HCT116 (cell line): ENCODE measurements around the gene ZNF606. TPM values are rescaled to one million over a fixed set of nuclear protein-coding genes. Genes with fewer than 3 reads are reported as not detected.

Experiments
- ATAC-seq: fragments of 200-7000 bp; cut with Tn5 transposase; 2 replicates; pipeline ENCODE4 v1.9.1; 2020; ENCODE audit warnings: mild to moderate bottlenecking, moderate library complexity
- BruUV-seq: library from RNA; stranded (reverse); fragments of 400-500 nt; replicated peaks from 2 replicates; lab custom pipeline; 2021; lab: Mats Ljungman, UMichigan
- CTCF ChIA-PET: fragments of 300-600 bp; sonication (Branson Sonifier 250); formaldehyde crosslinking; loops from one replicate; lab custom pipeline; 2021; ENCODE audit warnings: antibody characterized with exemption; lab: Charles Lee
- POLR2A ChIA-PET: fragments of 300-600, 350-600 bp; sonication (Branson Sonifier 250); formaldehyde crosslinking; loops from one replicate; lab custom pipeline; 2021; ENCODE audit warnings: antibody characterized with exemption; lab: Charles Lee
- RAD21 ChIA-PET, 2 experiments: fragments of 300-600 bp; sonication (Branson Sonifier 250); formaldehyde crosslinking; loops; one replicate each; lab custom pipeline; 2023; ENCODE audit warnings: low total read pairs in 2 of 2; ENCODE audit not compliant: uncharacterized antibody in 2 of 2, unreplicated experiment in 2 of 2, low non-redundant PET in 1 of 2; lab: Charles Lee
- DNase-seq: peaks from one replicate; pipeline ENCODE4 v3.0.0-alpha.2; 2010; ENCODE audit warnings: low read depth, low spot score
- H2AFZ ChIP-seq: fragments of 200-600 bp; shearing (Covaris generic), sonication (generic); 2 replicates; pipeline ENCODE4 v1.6.1; 2017; ENCODE audit warnings: low read depth, mixed run types, mixed read lengths, antibody characterized with exemption, low read length; ENCODE audit not compliant: poor library complexity, severe bottlenecking
- H3K27ac ChIP-seq: 2 replicates; pipeline ENCODE4 v1.5.1; 2012; ENCODE audit warnings: low read depth, low read length
- H3K27me3 ChIP-seq: fragments of 200-600 bp; sonication (generic); 2 replicates; pipeline ENCODE4 v1.6.1; 2016; ENCODE audit warnings: mixed run types, low read length, mixed read lengths; ENCODE audit not compliant: insufficient read depth
- H3K36me3 ChIP-seq, 2 experiments: fragments of 200-500 bp in 1 of 2; fragments of 200-600 bp in 1 of 2; sonication (Bioruptor generic) in 1 of 2; sonication (generic) in 1 of 2; 2 replicates each; pipeline versions ENCODE4 v1.5.1 to v1.6.1; 2014 to 2016; ENCODE audit warnings: low read length in 2 of 2, inconsistent platforms in 1 of 2, mixed read lengths in 1 of 2, mixed run types in 1 of 2; ENCODE audit not compliant: insufficient read depth in 2 of 2, control insufficient read depth in 1 of 2
- H3K4me1 ChIP-seq, 2 experiments: fragments of 200-600 bp in 1 of 2; sonication (generic) in 1 of 2; 2 replicates each; pipeline versions ENCODE4 v1.5.1 to v1.6.1; 2012 to 2017; ENCODE audit warnings: low read length in 2 of 2, inconsistent platforms in 1 of 2, mild to moderate bottlenecking in 1 of 2, mixed read lengths in 1 of 2, mixed run types in 1 of 2, moderate library complexity in 1 of 2; ENCODE audit not compliant: insufficient read depth in 2 of 2, control insufficient read depth in 1 of 2
- H3K4me2 ChIP-seq: fragments of 200-600 bp; sonication (generic); 2 replicates; pipeline ENCODE4 v1.6.1; 2017; ENCODE audit warnings: mixed run types, low read length, mixed read lengths
- H3K4me3 ChIP-seq, 2 experiments: fragments of 200-600 bp in 1 of 2; sonication (generic) in 1 of 2; replicated peaks in 1 of 2; 2 replicates each; pipeline ENCODE4 v1.5.1; 2011 to 2016; ENCODE audit warnings: low read length in 2 of 2, control low read depth in 1 of 2, low read depth in 1 of 2, mild to moderate bottlenecking in 1 of 2, mixed read lengths in 1 of 2, mixed run types in 1 of 2
- H3K79me2 ChIP-seq: fragments of 200-600 bp; sonication (generic); 2 replicates; pipeline ENCODE4 v1.6.1; 2017; ENCODE audit warnings: mild to moderate bottlenecking, mixed run types, low read length, moderate library complexity, mixed read lengths; ENCODE audit not compliant: insufficient read depth
- H3K9ac ChIP-seq: fragments of 200-600 bp; sonication (generic); 2 replicates; pipeline ENCODE4 v1.6.1; 2016; ENCODE audit warnings: low read length, mixed read lengths
- H3K9me2 ChIP-seq: fragments of 200-600 bp; sonication (generic), shearing (Covaris generic); 2 replicates; pipeline ENCODE4 v1.6.1; 2017; ENCODE audit warnings: mixed run types, mild to moderate bottlenecking, moderate library complexity; ENCODE audit not compliant: insufficient read depth
- H3K9me3 ChIP-seq, 2 experiments: fragments of 200-500 bp in 1 of 2; fragments of 200-600 bp in 1 of 2; sonication (Bioruptor generic) in 1 of 2; sonication (generic) in 1 of 2; 2 replicates each; pipeline ENCODE4 v1.6.1; 2014 to 2017; ENCODE audit warnings: low read length in 2 of 2, mixed read lengths in 2 of 2, inconsistent platforms in 1 of 2, low read depth in 1 of 2, mild to moderate bottlenecking in 1 of 2, mixed run types in 1 of 2, moderate library complexity in 1 of 2; ENCODE audit not compliant: control insufficient read depth in 1 of 2, insufficient read depth in 1 of 2
- H4K20me1 ChIP-seq: fragments of 200-600 bp; sonication (generic), shearing (Covaris generic); 2 replicates; pipeline ENCODE4 v1.6.1; 2017; ENCODE audit warnings: mixed run types, mild to moderate bottlenecking, moderate library complexity; ENCODE audit not compliant: insufficient read depth
- CBX3 ChIP-seq: IDR thresholded peaks from 2 replicates; pipeline ENCODE4 v1.6.1; 2012; ENCODE audit warnings: low read depth
- CEBPB ChIP-seq: IDR thresholded peaks from 2 replicates; pipeline ENCODE4 v1.6.1; 2012; ENCODE audit warnings: low read depth
- EGR1 ChIP-seq: IDR thresholded peaks from 2 replicates; pipeline ENCODE4 v1.6.1; 2012; ENCODE audit warnings: low read depth
- ELF1 ChIP-seq: IDR thresholded peaks from 2 replicates; pipeline ENCODE4 v1.6.1; 2012; ENCODE audit warnings: low read depth, borderline replicate concordance
- EZH2phosphoT487 ChIP-seq: fragments of 200-600 bp; IDR thresholded peaks from 2 replicates; pipeline ENCODE4 v1.6.1; 2018; ENCODE audit warnings: antibody characterized with exemption, borderline replicate concordance
- FOSL1 ChIP-seq: IDR thresholded peaks from 2 replicates; pipeline ENCODE4 v1.6.1; 2012; ENCODE audit warnings: low read depth
- JUND ChIP-seq: IDR thresholded peaks from 2 replicates; pipeline ENCODE4 v1.6.1; 2012
- RAD21 ChIP-seq: IDR thresholded peaks from 2 replicates; pipeline ENCODE4 v1.6.1; 2012; ENCODE audit warnings: low read depth, mild to moderate bottlenecking
- SIN3A ChIP-seq: IDR thresholded peaks from 2 replicates; pipeline ENCODE4 v1.6.1; 2012; ENCODE audit warnings: low read depth
- SP1 ChIP-seq: IDR thresholded peaks from 2 replicates; pipeline ENCODE4 v1.6.1; 2012; ENCODE audit warnings: low read depth
- SRF ChIP-seq: IDR thresholded peaks from 2 replicates; pipeline ENCODE4 v1.6.1; 2012; ENCODE audit warnings: low read depth
- TCF7L2 ChIP-seq: IDR thresholded peaks from 2 replicates; pipeline ENCODE4 v1.7.0; 2011; ENCODE audit warnings: borderline replicate concordance, inconsistent platforms; ENCODE audit not compliant: insufficient read depth, insufficient read length; ENCODE audit errors: extremely low read depth
- YY1 ChIP-seq: IDR thresholded peaks from 2 replicates; pipeline ENCODE4 v1.6.1; 2011; ENCODE audit warnings: low read length, low read depth, moderate library complexity, mild to moderate bottlenecking; ENCODE audit not compliant: insufficient replicate concordance; ENCODE audit errors: extremely low read depth
- ZBTB33 ChIP-seq: IDR thresholded peaks from 2 replicates; pipeline ENCODE4 v1.6.1; 2011; ENCODE audit warnings: mild to moderate bottlenecking, low read length, moderate library complexity; ENCODE audit not compliant: insufficient replicate concordance; ENCODE audit errors: extremely low read depth
- ZFX ChIP-seq: fragments of 450-650 bp; IDR thresholded peaks from 2 replicates; pipeline ENCODE4 v1.6.1; 2017
- ZNF274 ChIP-seq: fragments of 200-500 bp; sonication (Bioruptor generic); IDR thresholded peaks from 2 replicates; pipeline ENCODE4 v1.6.1; 2014; ENCODE audit warnings: mild to moderate bottlenecking, low read depth, low read length, inconsistent platforms
- intact Hi-C: fragments of 100-400 bp; cut with micrococcal nuclease; formaldehyde crosslinking; loops from 2 replicates; pipeline ENCODE4 v1.10.0; 2022
- total RNA-seq: library from RNA; stranded (reverse); gene quantifications from one replicate; pipeline ENCODE4 v1.2.1, GENCODE V29; 2021; ENCODE audit not compliant: unreplicated experiment
- TF ChIP-seq, protein P1 (sequence below), 3 experiments: fragments of 200-600 bp in 1 of 3; sonication (generic) in 1 of 3; IDR thresholded peaks in 2 of 3; conservative IDR thresholded peaks in 1 of 3; 2 replicates each; pipeline ENCODE4 v1.5.1; 2012 to 2017; ENCODE audit warnings: low read depth in 2 of 3, low read length in 2 of 3, antibody characterized with exemption in 1 of 3, borderline replicate concordance in 1 of 3, control low read depth in 1 of 3, mild to moderate bottlenecking in 1 of 3, mixed read lengths in 1 of 3, mixed run types in 1 of 3, moderate library complexity in 1 of 3; ENCODE audit not compliant: insufficient read depth in 1 of 3

The ZNF606 gene
- total RNA-seq, 1 experiment from 2014 or later, result 0.05 TPM

DNA sequence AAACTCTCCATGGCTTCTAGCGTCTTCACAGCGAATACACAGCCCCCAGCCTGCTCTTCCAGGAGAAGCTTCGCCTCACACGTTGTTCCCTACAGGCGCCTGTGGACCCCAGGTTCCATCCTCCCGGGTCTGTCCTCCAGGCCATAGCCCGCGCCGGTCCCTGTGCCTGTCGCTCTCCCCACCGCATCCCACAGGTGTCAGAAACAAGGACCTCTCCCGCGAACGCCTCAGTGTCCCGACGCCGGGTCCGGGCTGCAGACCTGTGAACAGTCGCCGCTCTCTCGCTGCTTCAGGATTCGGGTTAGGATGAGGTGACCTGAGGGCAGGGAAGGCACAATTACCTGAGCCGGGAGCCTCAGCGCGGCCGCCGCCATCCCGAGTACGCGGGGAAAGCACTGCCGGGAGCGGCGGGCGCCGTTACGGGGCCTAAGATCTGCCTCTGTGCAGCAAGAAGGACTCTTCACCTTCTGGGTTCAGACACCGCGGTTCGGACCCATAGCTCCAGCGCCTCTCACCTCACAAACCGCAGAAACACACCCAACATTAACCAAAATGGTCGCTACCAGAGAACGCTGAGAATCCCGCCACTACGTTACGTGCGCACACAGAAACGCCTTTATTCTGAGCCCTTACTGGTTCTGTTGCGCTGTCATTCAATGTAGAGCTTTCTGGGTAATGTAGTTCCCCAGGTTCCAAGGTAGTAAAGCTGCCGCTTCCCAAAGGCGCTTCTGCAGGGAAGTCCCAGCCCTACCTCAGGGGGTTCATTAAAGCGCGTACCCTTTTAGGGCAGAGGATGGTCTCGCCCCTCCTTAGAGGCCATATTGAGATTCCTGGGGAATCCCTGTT is 67.6 kb downstream of the ZNF606 start, which contains the start of gene ZNF418:
Gene ZNF418, minus strand, starts transcription at position 583 of the 846 bp plus-strand sequence. CDS start 1,580 bp downstream, outside the sequence.
- H4K20me1 ChIP-seq, result no peaks in the 10 kb centered on the region
- no TSS peak for BruUV-seq
- no peak for TF ChIP-seq EZH2phosphoT487
- no peak for TF ChIP-seq ELF1
- no peaks in the 10 kb centered on the region for H3K79me2 ChIP-seq
- CTCF ChIA-PET, result no interaction called here
- ATAC-seq (no peak), DNase-seq (no peak)
- no peak within 1 kb of the TSS for H3K4me3 ChIP-seq
- no peaks in the 10 kb centered on the region for H3K9me2 ChIP-seq
- H3K9ac ChIP-seq, result no peak within 1 kb of the TSS
- no peaks in the 10 kb centered on the region for H3K4me1 ChIP-seq
- no peak within 1 kb of the TSS for H2AFZ ChIP-seq
- no peak within 1 kb of the TSS for H3K27ac ChIP-seq
- RAD21 ChIA-PET, result no interaction called here
- H3K27me3 ChIP-seq, result no peaks in the 10 kb centered on the region
- no peaks in the 10 kb centered on the region for H3K36me3 ChIP-seq
- POLR2A ChIA-PET, result no interaction called here
- intact Hi-C loops, result no loop called here
- no peak within 1 kb of the TSS for H3K4me2 ChIP-seq
- H3K9me3 ChIP-seq, result peaks cover 0 to 13% of the 10 kb centered on the region in 2 experiments; a peak in 2 of 4 replicates

GRCh38 chr19:57927587-57927986 is 75.0 kb downstream of the ZNF606 start:
- no peak for ATAC-seq
- Histone ChIP-seq H3K9me3 (peaks cover 9 to 17% of the 10 kb centered on the region in 2 experiments; a peak in 2 of 4 replicates), H3K9ac (no peak overlapping the region), H3K4me1 (no peaks in the 10 kb centered on the region), H3K36me3 (no peaks in the 10 kb centered on the region), H3K4me2 (no peak overlapping the region), H3K27ac (no peak overlapping the region), H2AFZ (no peak overlapping the region), H3K4me3 (no peak overlapping the region), H3K27me3 (no peaks in the 10 kb centered on the region), H3K9me2 (no peaks in the 10 kb centered on the region), H3K79me2 (no peaks in the 10 kb centered on the region), H4K20me1 (no peaks in the 10 kb centered on the region)
- POLR2A ChIA-PET, result no interaction called here
- intact Hi-C loops, result no loop called here
- BruUV-seq, result no TSS peak
- CTCF ChIA-PET, result no interaction called here
- DNase-seq, result no peak
- RAD21 ChIA-PET, result no interaction called here
- TF ChIP-seq FOSL1, result no peak
- TF ChIP-seq RAD21, result no peak
- no peak for TF ChIP-seq YY1
- TF ChIP-seq CEBPB, result no peak
- TF ChIP-seq TCF7L2, result no peak
- TF ChIP-seq, protein P1, sequence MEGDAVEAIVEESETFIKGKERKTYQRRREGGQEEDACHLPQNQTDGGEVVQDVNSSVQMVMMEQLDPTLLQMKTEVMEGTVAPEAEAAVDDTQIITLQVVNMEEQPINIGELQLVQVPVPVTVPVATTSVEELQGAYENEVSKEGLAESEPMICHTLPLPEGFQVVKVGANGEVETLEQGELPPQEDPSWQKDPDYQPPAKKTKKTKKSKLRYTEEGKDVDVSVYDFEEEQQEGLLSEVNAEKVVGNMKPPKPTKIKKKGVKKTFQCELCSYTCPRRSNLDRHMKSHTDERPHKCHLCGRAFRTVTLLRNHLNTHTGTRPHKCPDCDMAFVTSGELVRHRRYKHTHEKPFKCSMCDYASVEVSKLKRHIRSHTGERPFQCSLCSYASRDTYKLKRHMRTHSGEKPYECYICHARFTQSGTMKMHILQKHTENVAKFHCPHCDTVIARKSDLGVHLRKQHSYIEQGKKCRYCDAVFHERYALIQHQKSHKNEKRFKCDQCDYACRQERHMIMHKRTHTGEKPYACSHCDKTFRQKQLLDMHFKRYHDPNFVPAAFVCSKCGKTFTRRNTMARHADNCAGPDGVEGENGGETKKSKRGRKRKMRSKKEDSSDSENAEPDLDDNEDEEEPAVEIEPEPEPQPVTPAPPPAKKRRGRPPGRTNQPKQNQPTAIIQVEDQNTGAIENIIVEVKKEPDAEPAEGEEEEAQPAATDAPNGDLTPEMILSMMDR (IDR thresholded peaks at IDR 0.05 in 2 of 3, conservative IDR thresholded peaks at IDR 0.05 in 1 of 3; ENCODE audit: borderline replicate concordance in 1 of 3, insufficient read depth in 1 of 3, low read depth in 2 of 3, low read length in 2 of 3), result no peak
- TF ChIP-seq CBX3, result no peak
- TF ChIP-seq ELF1, result no peak
- no peak for TF ChIP-seq ZFX
- TF ChIP-seq ZNF274, result no peak
- TF ChIP-seq JUND, result no peak
- no peak for TF ChIP-seq EGR1
- TF ChIP-seq SP1, result no peak
- no peak for TF ChIP-seq SRF
- no peak for TF ChIP-seq ZBTB33
- no peak for TF ChIP-seq SIN3A
